HEK293T (cell line): ENCODE measurements around the gene SPSB1.

Source experiments
- BHLHE40 ChIP-seq: fragments of 450-650 bp; IDR thresholded peaks from 2 replicates; pipeline ENCODE4 v1.6.1; 2016; ENCODE audit warnings: mild to moderate bottlenecking, moderate library complexity, borderline replicate concordance
- FOXA1 ChIP-seq: fragments of 450-650 bp; IDR thresholded peaks from 2 replicates; pipeline ENCODE4 v1.6.1; 2016; ENCODE audit warnings: mild to moderate bottlenecking
- FOXK2 ChIP-seq: fragments of 450-650 bp; IDR thresholded peaks from 2 replicates; pipeline ENCODE4 v1.6.1; 2016; ENCODE audit warnings: mild to moderate bottlenecking
- L3MBTL2 ChIP-seq: fragments of 450-650 bp; conservative IDR thresholded peaks from 2 replicates; pipeline ENCODE4 v1.6.1; 2016; ENCODE audit warnings: mild to moderate bottlenecking
- SP1 ChIP-seq: fragments of 450-650 bp; IDR thresholded peaks from 2 replicates; pipeline ENCODE4 v1.6.1; 2017
- SUZ12 ChIP-seq: fragments of 450-650 bp; IDR thresholded peaks from 2 replicates; pipeline ENCODE4 v1.6.1; 2016; ENCODE audit warnings: mild to moderate bottlenecking
- TARDBP ChIP-seq: fragments of 450-650 bp; IDR thresholded peaks from 2 replicates; pipeline ENCODE4 v1.6.1; 2016
- ZNF384 ChIP-seq: fragments of 450-650 bp; IDR thresholded peaks from 2 replicates; pipeline ENCODE4 v1.6.1; 2016
- TF ChIP-seq, protein P1 (sequence below): fragments of 450-650 bp; IDR thresholded peaks from 2 replicates; pipeline ENCODE4 v1.6.1; 2016

DNA sequence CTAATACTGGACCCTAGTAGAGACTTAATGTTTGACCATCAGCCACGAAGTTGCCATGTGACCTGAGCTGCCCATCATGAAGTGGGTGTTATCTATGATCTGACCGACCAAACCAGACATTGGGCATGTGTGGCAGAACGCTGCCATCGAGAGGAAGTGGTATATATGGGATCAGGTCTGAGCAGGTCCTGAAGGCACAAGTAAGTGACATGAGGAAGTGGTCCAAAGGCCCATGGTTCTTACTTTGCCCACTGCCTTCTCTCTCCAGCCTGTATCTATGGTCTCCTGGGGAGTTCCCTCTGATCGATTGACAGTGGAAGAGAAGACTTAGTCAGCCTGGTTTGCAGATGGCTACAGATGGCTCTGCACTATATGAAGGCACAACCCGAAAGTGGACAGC is 7.9 kb downstream of the SPSB1 start:
- TF ChIP-seq ZNF384 (no peak), FOXK2 (no peak), TARDBP (no peak), SP1 (no peak), SUZ12 (no peak), BHLHE40 (no peak), FOXA1 (no peak), L3MBTL2 (no peak)
- TF ChIP-seq, protein P1, sequence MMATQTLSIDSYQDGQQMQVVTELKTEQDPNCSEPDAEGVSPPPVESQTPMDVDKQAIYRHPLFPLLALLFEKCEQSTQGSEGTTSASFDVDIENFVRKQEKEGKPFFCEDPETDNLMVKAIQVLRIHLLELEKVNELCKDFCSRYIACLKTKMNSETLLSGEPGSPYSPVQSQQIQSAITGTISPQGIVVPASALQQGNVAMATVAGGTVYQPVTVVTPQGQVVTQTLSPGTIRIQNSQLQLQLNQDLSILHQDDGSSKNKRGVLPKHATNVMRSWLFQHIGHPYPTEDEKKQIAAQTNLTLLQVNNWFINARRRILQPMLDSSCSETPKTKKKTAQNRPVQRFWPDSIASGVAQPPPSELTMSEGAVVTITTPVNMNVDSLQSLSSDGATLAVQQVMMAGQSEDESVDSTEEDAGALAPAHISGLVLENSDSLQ = no peak
